ENCODE data around the gene ASGR1.
A peak's percentile ranks its signal among the peaks of the same experiment; 100 is the strongest.

Gene ASGR1

GRCh38 chr17:7208027-7208571 lies 28.9 kb upstream of the ASGR1 start:
- no peak overlapping the region for H2BK120ac ChIP-seq (ENCODE audit: insufficient read depth, low read length, poor library complexity)

GRCh38 chr17:7207120-7208001 lies 28.2 kb upstream of the ASGR1 start:
- H4K91ac ChIP-seq (ENCODE audit: low read depth, low read length) = no peak overlapping the region
- H2AFZ ChIP-seq (ENCODE audit: insufficient read depth, low read length, poor library complexity) = no peak overlapping the region
- no peak overlapping the region for H2BK5ac ChIP-seq (ENCODE audit: low read depth, low read length, poor library complexity)
- H3K4me2 ChIP-seq (ENCODE audit: low read length) = no peak overlapping the region
- H3K23ac ChIP-seq (ENCODE audit: low read length) = no peak overlapping the region
- H3K14ac ChIP-seq (ENCODE audit: low read length) = no peak overlapping the region
- no peak overlapping the region for H4K12ac ChIP-seq (ENCODE audit: low read depth, low read length)
- WGBS (ENCODE audit: extremely low coverage, insufficient coverage, insufficient read length) = no CpG with 5 or more reads among the region's 24 CpGs
- peaks cover 17% of the 10 kb centered on the region in 2 experiments for H3K4me1 ChIP-seq (ENCODE audit: control insufficient read depth in 1 of 2, insufficient read depth in 2 of 2, low read length in 2 of 2)
- no peak overlapping the region for H3K27ac ChIP-seq (ENCODE audit: low read depth, low read length)
- peaks cover 4% of the 10 kb centered on the region for H3K9me3 ChIP-seq (ENCODE audit: insufficient read depth, low read depth, low read length)
- H3K79me1 ChIP-seq (ENCODE audit: low read length) = peaks cover 2% of the 10 kb centered on the region
- H2BK120ac ChIP-seq (ENCODE audit: insufficient read depth, low read length, poor library complexity) = no peak overlapping the region
- H3K4me3 ChIP-seq (ENCODE audit: low read depth, low read length) = peak overlapping the region; percentile 49
- H3K9ac ChIP-seq (ENCODE audit: low read length) = no peak overlapping the region
- peaks cover 1% of the 10 kb centered on the region for H3K79me2 ChIP-seq (ENCODE audit: control insufficient read depth, insufficient read depth, low read length, poor library complexity)
- no peak overlapping the region for H2AK5ac ChIP-seq (ENCODE audit: low read length)
- H3K27me3 ChIP-seq (ENCODE audit: insufficient read depth, low read length) = no peaks in the 10 kb centered on the region
- H3K18ac ChIP-seq (ENCODE audit: low read length) = no peak overlapping the region
- peaks cover 15 to 17% of the 10 kb centered on the region in 2 experiments for H3K36me3 ChIP-seq (ENCODE audit: control insufficient read depth in 1 of 2, insufficient read depth in 2 of 2, low read length in 2 of 2)
- H4K8ac ChIP-seq (ENCODE audit: low read depth, low read length) = no peak overlapping the region
- no peak overlapping the region for H3K4ac ChIP-seq (ENCODE audit: low read depth, low read length)
- no peak overlapping the region for H2BK12ac ChIP-seq (ENCODE audit: low read length)
- DNase-seq = no peak

More at GRCh38 chr17:7208027-7208571, 28.9 kb upstream of the ASGR1 start:
- Histone ChIP-seq H3K23ac (ENCODE audit: low read length) (no peak overlapping the region), H3K27me3 (ENCODE audit: insufficient read depth, low read length) (no peaks in the 10 kb centered on the region), H2AFZ (ENCODE audit: insufficient read depth, low read length, poor library complexity) (no peak overlapping the region), H4K8ac (ENCODE audit: low read depth, low read length) (no peak overlapping the region), H3K4ac (ENCODE audit: low read depth, low read length) (no peak overlapping the region), H2BK5ac (ENCODE audit: low read depth, low read length, poor library complexity) (no peak overlapping the region), H3K36me3 (ENCODE audit: control insufficient read depth in 1 of 2, insufficient read depth in 2 of 2, low read length in 2 of 2) (peaks cover 10 to 11% of the 10 kb centered on the region in 2 experiments), H3K9ac (ENCODE audit: low read length) (no peak overlapping the region), H3K14ac (ENCODE audit: low read length) (no peak overlapping the region), H4K12ac (ENCODE audit: low read depth, low read length) (no peak overlapping the region), H3K4me1 (ENCODE audit: control insufficient read depth in 1 of 2, insufficient read depth in 2 of 2, low read length in 2 of 2) (peaks cover 17% of the 10 kb centered on the region in 2 experiments), H3K27ac (ENCODE audit: low read depth, low read length) (no peak overlapping the region), H3K18ac (ENCODE audit: low read length) (no peak overlapping the region), H3K79me2 (ENCODE audit: control insufficient read depth, insufficient read depth, low read length, poor library complexity) (peaks cover 1% of the 10 kb centered on the region), H2AK5ac (ENCODE audit: low read length) (no peak overlapping the region), H3K4me2 (ENCODE audit: low read length) (no peak overlapping the region), H3K4me3 (ENCODE audit: low read depth, low read length) (no peak overlapping the region), H3K79me1 (ENCODE audit: low read length) (peaks cover 2% of the 10 kb centered on the region), H3K9me3 (ENCODE audit: insufficient read depth, low read depth, low read length) (peaks cover 4% of the 10 kb centered on the region), H4K91ac (ENCODE audit: low read depth, low read length) (no peak overlapping the region), H2BK12ac (ENCODE audit: low read length) (no peak overlapping the region)
- WGBS (ENCODE audit: extremely low coverage, insufficient coverage, insufficient read length) = no CpG with 5 or more reads among the region's 21 CpGs
- DNase-seq = no peak

GRCh38 chr17:7205561-7205960 lies 26.4 kb upstream of the ASGR1 start:
- 100% methylated on average over 2 of the region's 15 CpGs for WGBS (ENCODE audit: extremely low coverage, insufficient coverage, insufficient read length)
- peaks cover 4% of the 10 kb centered on the region for H3K9me3 ChIP-seq (ENCODE audit: insufficient read depth, low read depth, low read length)

DNA sequence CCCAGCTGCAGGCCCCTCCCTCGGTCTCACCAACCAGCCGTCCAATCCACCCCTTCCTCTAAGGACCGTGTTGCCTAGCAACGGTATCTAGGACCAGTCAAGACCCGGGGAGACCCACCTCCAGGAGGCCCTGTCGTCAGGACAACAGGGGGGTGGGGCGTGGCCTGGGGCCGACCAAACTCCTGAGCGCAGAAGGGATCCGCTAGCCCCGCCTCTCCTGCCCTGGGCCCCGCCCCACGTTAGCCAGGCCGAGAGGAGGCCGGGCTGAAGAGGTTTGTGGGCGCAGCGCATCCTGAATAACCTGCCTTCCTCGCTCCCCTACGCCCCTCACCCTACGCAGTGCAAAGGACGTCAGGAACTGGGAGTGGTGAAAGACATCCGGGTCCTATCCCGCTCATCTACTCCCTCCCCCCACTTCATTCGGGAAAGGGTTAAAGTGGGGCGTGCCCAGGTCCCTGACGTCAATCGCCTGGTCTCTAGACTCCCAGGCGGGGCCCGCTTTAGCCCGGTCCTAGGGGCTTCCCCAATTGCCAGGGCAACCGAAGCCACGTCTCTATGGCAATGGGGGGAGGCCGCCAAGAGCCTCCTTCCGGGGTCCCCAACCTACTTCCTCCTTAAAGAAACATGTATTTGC lies 25.8 kb upstream of the ASGR1 start:
- WGBS (ENCODE audit: extremely low coverage, insufficient coverage, insufficient read length) = no CpG with 5 or more reads among the region's 34 CpGs
- DNase-seq = peak; percentile 23 to 53
- peak overlapping the region; percentile 66 for H3K4me3 ChIP-seq (ENCODE audit: low read depth, low read length)
- peaks cover 17 to 18% of the 10 kb centered on the region in 2 experiments for H3K36me3 ChIP-seq (ENCODE audit: control insufficient read depth in 1 of 2, insufficient read depth in 2 of 2, low read length in 2 of 2)
- peak overlapping the region; percentile 22 for H4K12ac ChIP-seq (ENCODE audit: low read depth, low read length)
- H3K27ac ChIP-seq (ENCODE audit: low read depth, low read length) = no peak overlapping the region
- no peak overlapping the region for H2BK5ac ChIP-seq (ENCODE audit: low read depth, low read length, poor library complexity)
- H3K18ac ChIP-seq (ENCODE audit: low read length) = no peak overlapping the region
- H2AFZ ChIP-seq (ENCODE audit: insufficient read depth, low read length, poor library complexity) = peak overlapping the region; percentile 61
- H2BK120ac ChIP-seq (ENCODE audit: insufficient read depth, low read length, poor library complexity) = no peak overlapping the region
- no peak overlapping the region for H4K91ac ChIP-seq (ENCODE audit: low read depth, low read length)
- H3K79me1 ChIP-seq (ENCODE audit: low read length) = peaks cover 2% of the 10 kb centered on the region
- H3K4me2 ChIP-seq (ENCODE audit: low read length) = peak overlapping the region; percentile 54
- H3K27me3 ChIP-seq (ENCODE audit: insufficient read depth, low read length) = no peaks in the 10 kb centered on the region
- no peak overlapping the region for H3K9ac ChIP-seq (ENCODE audit: low read length)
- H2AK5ac ChIP-seq (ENCODE audit: low read length) = no peak overlapping the region
- no peak overlapping the region for H2BK12ac ChIP-seq (ENCODE audit: low read length)
- peaks cover 4% of the 10 kb centered on the region for H3K9me3 ChIP-seq (ENCODE audit: insufficient read depth, low read depth, low read length)
- peaks cover 10 to 14% of the 10 kb centered on the region in 2 experiments for H3K4me1 ChIP-seq (ENCODE audit: control insufficient read depth in 1 of 2, insufficient read depth in 2 of 2, low read length in 2 of 2)
- no peak overlapping the region for H3K14ac ChIP-seq (ENCODE audit: low read length)
- peak overlapping the region; percentile 56 for H4K8ac ChIP-seq (ENCODE audit: low read depth, low read length)
- H3K79me2 ChIP-seq (ENCODE audit: control insufficient read depth, insufficient read depth, low read length, poor library complexity) = no peaks in the 10 kb centered on the region
- no peak overlapping the region for H3K4ac ChIP-seq (ENCODE audit: low read depth, low read length)
- no peak overlapping the region for H3K23ac ChIP-seq (ENCODE audit: low read length)

More at GRCh38 chr17:7205561-7205960, 26.4 kb upstream of the ASGR1 start:
- H3K9ac ChIP-seq (ENCODE audit: low read length) = no peak overlapping the region
- H3K18ac ChIP-seq (ENCODE audit: low read length) = no peak overlapping the region
- no peak overlapping the region for H3K14ac ChIP-seq (ENCODE audit: low read length)
- no peak overlapping the region for H3K27ac ChIP-seq (ENCODE audit: low read depth, low read length)
- no peak overlapping the region for H4K12ac ChIP-seq (ENCODE audit: low read depth, low read length)
- H3K23ac ChIP-seq (ENCODE audit: low read length) = no peak overlapping the region
- H2BK12ac ChIP-seq (ENCODE audit: low read length) = no peak overlapping the region
- no peak overlapping the region for H2BK120ac ChIP-seq (ENCODE audit: insufficient read depth, low read length, poor library complexity)
- no peak overlapping the region for H3K4me3 ChIP-seq (ENCODE audit: low read depth, low read length)
- H2BK5ac ChIP-seq (ENCODE audit: low read depth, low read length, poor library complexity) = no peak overlapping the region
- H3K36me3 ChIP-seq (ENCODE audit: control insufficient read depth in 1 of 2, insufficient read depth in 2 of 2, low read length in 2 of 2) = peaks cover 17 to 18% of the 10 kb centered on the region in 2 experiments
- no peaks in the 10 kb centered on the region for H3K79me2 ChIP-seq (ENCODE audit: control insufficient read depth, insufficient read depth, low read length, poor library complexity)
- H3K4ac ChIP-seq (ENCODE audit: low read depth, low read length) = no peak overlapping the region
- peaks cover 2% of the 10 kb centered on the region for H3K79me1 ChIP-seq (ENCODE audit: low read length)
- DNase-seq = no peak
- H3K4me1 ChIP-seq (ENCODE audit: control insufficient read depth in 1 of 2, insufficient read depth in 2 of 2, low read length in 2 of 2) = peaks cover 10 to 14% of the 10 kb centered on the region in 2 experiments
- H3K4me2 ChIP-seq (ENCODE audit: low read length) = peak overlapping the region; percentile 54
- H4K91ac ChIP-seq (ENCODE audit: low read depth, low read length) = no peak overlapping the region
- no peak overlapping the region for H4K8ac ChIP-seq (ENCODE audit: low read depth, low read length)
- H3K27me3 ChIP-seq (ENCODE audit: insufficient read depth, low read length) = no peaks in the 10 kb centered on the region
- no peak overlapping the region for H2AFZ ChIP-seq (ENCODE audit: insufficient read depth, low read length, poor library complexity)
- H2AK5ac ChIP-seq (ENCODE audit: low read length) = no peak overlapping the region

Measured in trophoblast cell (in vitro differentiated cells and primary cell).